HEK293T (cell line): ENCODE results near the gene HSPBAP1.
"Not testable (repeated sequence)": the region's sequence is repeated elsewhere in the genome, so short reads cannot be mapped to it uniquely, and the experiment has no call there.

ENCODE experiments used
- CTCF ChIA-PET: fragments of 350-600 bp; formaldehyde crosslinking; extraction: SDS; loops from one replicate; lab custom pipeline; 2021; ENCODE audit warnings: antibody characterized with exemption, inconsistent platforms; lab: Yijun Ruan, JAX
- POLR2A ChIA-PET: fragments of 350-600 bp; formaldehyde crosslinking; extraction: SDS; loops from one replicate; lab custom pipeline; 2020; ENCODE audit warnings: antibody characterized with exemption, inconsistent platforms; lab: Yijun Ruan, JAX
- DNase-seq: peaks from one replicate; pipeline ENCODE4 v3.0.0; 2012; ENCODE audit warnings: mixed read lengths; ENCODE audit errors: extremely low spot score
- ARNT ChIP-seq: fragments of 450-650 bp; IDR thresholded peaks from 2 replicates; pipeline ENCODE4 v1.6.1; 2017; ENCODE audit warnings: mild to moderate bottlenecking
- BHLHE40 ChIP-seq: fragments of 450-650 bp; IDR thresholded peaks from 2 replicates; pipeline ENCODE4 v1.6.1; 2016; ENCODE audit warnings: mild to moderate bottlenecking, moderate library complexity, borderline replicate concordance
- CTBP1 ChIP-seq: fragments of 450-650 bp; IDR thresholded peaks from 2 replicates; pipeline ENCODE4 v1.6.1; 2016; ENCODE audit warnings: borderline replicate concordance
- ELF4 ChIP-seq: fragments of 450-650 bp; IDR thresholded peaks from 2 replicates; pipeline ENCODE4 v1.6.1; 2017; ENCODE audit warnings: antibody characterized with exemption
- FOXA1 ChIP-seq: fragments of 450-650 bp; IDR thresholded peaks from 2 replicates; pipeline ENCODE4 v1.6.1; 2016; ENCODE audit warnings: mild to moderate bottlenecking
- FOXK2 ChIP-seq: fragments of 450-650 bp; IDR thresholded peaks from 2 replicates; pipeline ENCODE4 v1.6.1; 2016; ENCODE audit warnings: mild to moderate bottlenecking
- FOXM1 ChIP-seq: fragments of 450-650 bp; IDR thresholded peaks from 2 replicates; pipeline ENCODE4 v1.6.1; 2017; ENCODE audit warnings: mild to moderate bottlenecking, borderline replicate concordance
- HDGF ChIP-seq: fragments of 450-650 bp; IDR thresholded peaks from 2 replicates; pipeline ENCODE4 v1.6.1; 2017; ENCODE audit warnings: antibody characterized with exemption, borderline replicate concordance
- L3MBTL2 ChIP-seq: fragments of 450-650 bp; conservative IDR thresholded peaks from 2 replicates; pipeline ENCODE4 v1.6.1; 2016; ENCODE audit warnings: mild to moderate bottlenecking
- LEF1 ChIP-seq: fragments of 450-650 bp; IDR thresholded peaks from 2 replicates; pipeline ENCODE4 v1.6.1; 2017; ENCODE audit warnings: mild to moderate bottlenecking, borderline replicate concordance
- NFRKB ChIP-seq: fragments of 450-650 bp; IDR thresholded peaks from 2 replicates; pipeline ENCODE4 v1.6.1; 2016; ENCODE audit warnings: mild to moderate bottlenecking, moderate library complexity
- SP1 ChIP-seq: fragments of 450-650 bp; IDR thresholded peaks from 2 replicates; pipeline ENCODE4 v1.6.1; 2017
- SUZ12 ChIP-seq: fragments of 450-650 bp; IDR thresholded peaks from 2 replicates; pipeline ENCODE4 v1.6.1; 2016; ENCODE audit warnings: mild to moderate bottlenecking
- TARDBP ChIP-seq: fragments of 450-650 bp; IDR thresholded peaks from 2 replicates; pipeline ENCODE4 v1.6.1; 2016
- ZNF384 ChIP-seq: fragments of 450-650 bp; IDR thresholded peaks from 2 replicates; pipeline ENCODE4 v1.6.1; 2016
- TF ChIP-seq, protein P1 (sequence below): fragments of 450-650 bp; IDR thresholded peaks from 2 replicates; pipeline ENCODE4 v1.6.1; 2016

Gene HSPBAP1

DNA sequence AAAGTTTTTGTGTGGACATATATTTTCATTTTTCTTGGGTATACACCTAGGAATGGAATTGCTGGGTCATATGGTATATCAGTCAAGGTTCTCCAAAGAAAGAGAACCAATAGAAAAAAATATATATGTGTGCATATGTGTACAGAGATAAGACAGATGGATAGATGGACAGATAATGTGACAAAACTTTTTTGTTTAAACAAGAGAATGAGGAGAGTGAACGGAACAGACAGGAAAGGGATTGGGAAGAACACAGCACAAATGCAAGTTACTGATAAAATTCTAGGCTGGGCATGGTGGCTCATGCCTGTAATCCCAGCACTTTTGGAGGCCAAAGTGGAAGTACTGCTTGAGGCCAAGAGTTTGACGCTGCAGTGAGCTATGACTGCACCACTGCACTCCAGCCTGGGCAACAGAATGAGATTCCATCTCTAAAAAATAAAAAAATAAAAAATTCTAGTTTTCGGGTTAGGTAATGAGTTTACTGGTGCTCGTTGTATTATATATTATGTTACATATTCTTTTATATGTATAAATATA lies 50.0 kb downstream of the HSPBAP1 start:
- no peak for DNase-seq
- ChIA-PET CTCF (no interaction called here), POLR2A (no interaction called here)
- TF ChIP-seq SUZ12 (no peak), NFRKB (no peak), CTBP1 (no peak), BHLHE40 (no peak), HDGF (no peak), FOXM1 (no peak), L3MBTL2 (no peak), SP1 (no peak), TARDBP (no peak), FOXK2 (no peak), ELF4 (no peak), ARNT (no peak), FOXA1 (no peak)
- TF ChIP-seq, protein P1, sequence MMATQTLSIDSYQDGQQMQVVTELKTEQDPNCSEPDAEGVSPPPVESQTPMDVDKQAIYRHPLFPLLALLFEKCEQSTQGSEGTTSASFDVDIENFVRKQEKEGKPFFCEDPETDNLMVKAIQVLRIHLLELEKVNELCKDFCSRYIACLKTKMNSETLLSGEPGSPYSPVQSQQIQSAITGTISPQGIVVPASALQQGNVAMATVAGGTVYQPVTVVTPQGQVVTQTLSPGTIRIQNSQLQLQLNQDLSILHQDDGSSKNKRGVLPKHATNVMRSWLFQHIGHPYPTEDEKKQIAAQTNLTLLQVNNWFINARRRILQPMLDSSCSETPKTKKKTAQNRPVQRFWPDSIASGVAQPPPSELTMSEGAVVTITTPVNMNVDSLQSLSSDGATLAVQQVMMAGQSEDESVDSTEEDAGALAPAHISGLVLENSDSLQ, result no peak

GRCh38 chr3:122742234-122742633 lies 51.4 kb downstream of the HSPBAP1 start:
- TF ChIP-seq BHLHE40 (no peak), NFRKB (no peak), FOXM1 (no peak), TARDBP (no peak), HDGF (no peak), CTBP1 (no peak), LEF1 (no peak), ARNT (no peak), FOXA1 (no peak), FOXK2 (no peak), SUZ12 (no peak), ZNF384 (no peak), L3MBTL2 (no peak), SP1 (no peak)
- TF ChIP-seq, protein P1, result no peak
- no peak for DNase-seq
- ChIA-PET CTCF (no interaction called here), POLR2A (no interaction called here)

DNA sequence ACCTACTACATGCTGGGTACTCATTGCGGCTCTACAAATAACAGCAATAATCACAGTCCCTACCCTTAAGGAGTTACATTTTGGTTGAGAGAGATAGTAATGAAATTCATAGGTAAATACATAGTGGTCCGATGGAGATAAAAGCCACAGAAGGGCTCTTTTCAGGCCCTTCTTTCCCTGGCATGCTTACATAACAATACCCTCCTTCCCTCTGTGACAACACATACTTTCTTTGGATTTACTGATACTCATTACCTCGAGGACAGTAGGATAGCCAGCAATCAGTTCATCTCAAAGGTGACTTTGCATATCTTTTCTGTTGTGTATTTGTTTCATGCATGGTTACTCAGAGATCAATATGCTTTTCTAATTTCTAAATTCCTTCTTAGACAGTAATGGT lies 54.5 kb downstream of the HSPBAP1 start:
- CTCF ChIA-PET, result no interaction called here
- DNase-seq, result no peak
- POLR2A ChIA-PET, result no interaction called here
- no peak for TF ChIP-seq L3MBTL2
- no peak for TF ChIP-seq SUZ12
- TF ChIP-seq FOXK2, result no peak
- no peak for TF ChIP-seq SP1
- no peak for TF ChIP-seq BHLHE40
- TF ChIP-seq CTBP1, result no peak

GRCh38 chr3:122732682-122733525 lies 60.7 kb downstream of the HSPBAP1 start:
- POLR2A ChIA-PET, DNase-seq, CTCF ChIA-PET: not testable (repeated sequence)

GRCh38 chr3:122730240-122730639 lies 63.4 kb downstream of the HSPBAP1 start:
- TF ChIP-seq ELF4, result no peak
- TF ChIP-seq LEF1, result no peak
- no peak for TF ChIP-seq ARNT
- TF ChIP-seq TARDBP, result no peak
- TF ChIP-seq ZNF384, result no peak
- POLR2A ChIA-PET, result no interaction called here
- no peak for DNase-seq
- CTCF ChIA-PET, result no interaction called here

GRCh38 chr3:122728756-122729514 lies 64.7 kb downstream of the HSPBAP1 start:
- ChIA-PET CTCF (no interaction called here), POLR2A (no interaction called here)
- TF ChIP-seq SP1 (no peak), ARNT (no peak), HDGF (no peak), FOXA1 (no peak), ELF4 (no peak), ZNF384 (no peak)
- DNase-seq, result no peak

DNA sequence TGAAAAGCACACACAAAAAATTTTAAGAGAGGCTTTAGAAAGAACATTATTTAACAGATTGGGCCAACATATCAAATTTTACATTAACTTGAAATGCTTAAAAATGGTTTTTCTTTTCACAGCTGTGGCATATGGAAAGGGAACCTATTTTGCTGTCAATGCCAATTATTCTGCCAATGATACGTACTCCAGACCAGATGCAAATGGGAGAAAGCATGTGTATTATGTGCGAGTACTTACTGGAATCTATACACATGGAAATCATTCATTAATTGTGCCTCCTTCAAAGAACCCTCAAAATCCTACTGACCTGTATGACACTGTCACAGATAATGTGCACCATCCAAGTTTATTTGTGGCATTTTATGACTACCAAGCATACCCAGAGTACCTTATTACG lies 65.4 kb downstream of the HSPBAP1 start:
- POLR2A ChIA-PET, result no interaction called here
- no peak for DNase-seq
- CTCF ChIA-PET, result no interaction called here
- TF ChIP-seq ARNT (no peak), ELF4 (no peak), BHLHE40 (no peak), SUZ12 (no peak), SP1 (no peak), FOXA1 (no peak), NFRKB (no peak), LEF1 (no peak), HDGF (no peak), TARDBP (no peak), FOXK2 (no peak), L3MBTL2 (no peak), ZNF384 (no peak)
